RWPE1 (cell line): ENCODE data around the gene PTCD1.

ENCODE experiments used
- CTCF ChIA-PET: fragments of 350-600 bp; sonication (Branson Sonifier 250); formaldehyde crosslinking; extraction: SDS; loops from one replicate; lab custom pipeline; 2021; lab: Yijun Ruan, JAX
- POLR2A ChIA-PET: fragments of 400-600 bp; formaldehyde crosslinking; extraction: SDS; loops from one replicate; lab custom pipeline; 2020; ENCODE audit warnings: antibody characterized with exemption; ENCODE audit not compliant: low non-redundant PET; lab: Yijun Ruan, JAX
- DNase-seq: peaks from one replicate; pipeline ENCODE4 v3.0.0; 2012; ENCODE audit warnings: low spot score
- H3K27ac ChIP-seq: fragments of 450-650 bp; 2 replicates; pipeline ENCODE4 v1.5.1; 2017
- TF ChIP-seq, protein P1 (sequence below): fragments of 450-650 bp; conservative IDR thresholded peaks from 2 replicates; pipeline ENCODE4 v1.5.1; 2017; ENCODE audit warnings: low read depth, mild to moderate bottlenecking

Gene PTCD1

DNA sequence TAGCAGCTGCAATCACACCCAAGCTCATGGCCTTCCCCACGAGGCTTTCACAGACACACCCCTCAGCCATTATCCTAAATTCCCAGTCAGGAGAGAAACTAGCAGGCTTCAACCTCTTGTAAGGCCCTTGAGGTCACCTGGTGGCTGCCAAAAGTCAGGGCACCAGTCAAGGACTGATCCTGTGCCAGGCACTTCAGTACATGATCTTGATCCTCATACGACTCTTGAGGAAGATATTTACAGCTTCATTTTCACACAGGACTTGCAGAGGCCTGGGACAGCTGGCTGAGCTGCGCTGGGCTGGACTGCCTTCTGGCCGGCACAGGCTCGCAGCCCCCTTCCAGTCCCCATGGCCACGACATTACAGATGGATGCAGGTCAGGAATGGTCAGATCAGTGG is 39.0 kb downstream of the PTCD1 start:
- DNase-seq: no peak
- peak overlapping the region; percentile 64 for H3K27ac ChIP-seq
- CTCF ChIA-PET: interaction anchor here (0.5 to 1.2 kb wide), 3 partner anchors 9 to 980 kb away, joined by 3 to 6 read pairs (median 6); no protein-coding TSS in a partner anchor
- TF ChIP-seq, protein P1, sequence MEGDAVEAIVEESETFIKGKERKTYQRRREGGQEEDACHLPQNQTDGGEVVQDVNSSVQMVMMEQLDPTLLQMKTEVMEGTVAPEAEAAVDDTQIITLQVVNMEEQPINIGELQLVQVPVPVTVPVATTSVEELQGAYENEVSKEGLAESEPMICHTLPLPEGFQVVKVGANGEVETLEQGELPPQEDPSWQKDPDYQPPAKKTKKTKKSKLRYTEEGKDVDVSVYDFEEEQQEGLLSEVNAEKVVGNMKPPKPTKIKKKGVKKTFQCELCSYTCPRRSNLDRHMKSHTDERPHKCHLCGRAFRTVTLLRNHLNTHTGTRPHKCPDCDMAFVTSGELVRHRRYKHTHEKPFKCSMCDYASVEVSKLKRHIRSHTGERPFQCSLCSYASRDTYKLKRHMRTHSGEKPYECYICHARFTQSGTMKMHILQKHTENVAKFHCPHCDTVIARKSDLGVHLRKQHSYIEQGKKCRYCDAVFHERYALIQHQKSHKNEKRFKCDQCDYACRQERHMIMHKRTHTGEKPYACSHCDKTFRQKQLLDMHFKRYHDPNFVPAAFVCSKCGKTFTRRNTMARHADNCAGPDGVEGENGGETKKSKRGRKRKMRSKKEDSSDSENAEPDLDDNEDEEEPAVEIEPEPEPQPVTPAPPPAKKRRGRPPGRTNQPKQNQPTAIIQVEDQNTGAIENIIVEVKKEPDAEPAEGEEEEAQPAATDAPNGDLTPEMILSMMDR: no peak
- POLR2A ChIA-PET: interaction anchor here (1.4 kb wide), 1 partner anchor 9 kb away, joined by 4 read pairs; the partner anchor contains the start of genes BUD31 and PDAP1

DNA sequence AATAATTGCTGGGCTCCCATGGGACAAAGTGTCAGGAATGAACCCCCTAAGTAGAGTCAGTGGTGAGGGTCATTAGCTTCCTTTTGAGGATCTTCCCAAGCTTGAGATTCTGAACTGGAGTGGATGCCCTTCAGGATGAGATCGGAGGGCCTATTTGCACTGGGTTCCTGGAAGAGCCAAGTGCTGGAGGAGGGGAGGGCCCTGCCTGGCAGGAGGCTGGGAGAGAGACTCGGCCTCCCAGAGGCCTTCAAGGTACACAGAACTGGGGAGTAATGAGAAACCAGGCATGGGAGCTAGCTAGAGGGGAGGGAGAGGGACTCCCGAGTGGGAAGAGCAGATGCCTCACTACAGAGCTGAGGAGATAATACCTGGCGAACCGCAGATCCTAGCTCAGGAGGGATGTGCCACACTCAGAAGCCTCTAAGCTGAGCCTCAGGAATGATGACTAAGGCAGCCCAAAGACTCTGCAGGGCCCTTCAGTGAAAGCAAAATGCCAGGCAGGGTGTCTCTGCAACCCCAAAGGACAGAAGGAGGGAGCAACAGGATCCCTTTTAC is 39.6 kb downstream of the PTCD1 start:
- DNase-seq: no peak

DNA sequence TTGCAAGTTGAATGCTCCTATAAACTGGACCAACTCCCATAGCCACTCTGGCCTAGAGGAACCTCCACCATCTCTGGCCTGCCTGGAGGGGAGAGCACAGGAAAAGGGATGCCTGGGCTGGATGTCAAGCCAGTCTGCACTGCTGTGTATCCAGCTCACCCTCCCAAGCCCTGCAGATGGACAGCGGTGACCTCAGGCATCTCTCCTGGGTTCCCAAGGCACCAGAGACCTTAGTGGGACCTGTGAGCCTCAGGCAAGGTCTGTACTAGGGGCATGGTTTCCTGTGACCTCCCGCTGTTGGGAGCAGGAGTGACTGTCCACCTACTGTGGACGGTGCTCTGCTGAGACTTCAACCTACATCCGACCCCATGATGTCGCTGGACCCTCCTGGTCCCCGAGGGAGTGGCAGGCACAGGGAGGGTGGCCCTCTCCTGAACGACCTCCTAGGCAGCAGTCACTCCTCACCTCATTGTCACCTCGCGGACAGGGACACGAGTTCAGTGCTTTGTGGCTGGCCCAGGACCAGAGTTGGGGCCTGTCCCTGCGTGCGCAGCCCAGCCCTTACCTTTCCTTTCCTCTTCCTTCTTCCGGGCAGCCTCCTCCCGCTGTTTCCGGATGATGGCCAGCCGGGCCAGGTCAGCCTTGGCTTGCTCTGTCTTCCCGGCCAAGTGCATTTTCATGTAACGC is 41.2 kb downstream of the PTCD1 start:
- POLR2A ChIA-PET: no interaction called here
- TF ChIP-seq, protein P1: no peak
- DNase-seq: no peak
- peak overlapping the region; percentile 64 for H3K27ac ChIP-seq
- CTCF ChIA-PET: no interaction called here

More for the DNA sequence above, 39.6 kb downstream of the PTCD1 start:
- ChIA-PET CTCF (interaction anchor here (0.5 to 1.2 kb wide), 3 partner anchors 9 to 21 kb away, joined by 3 to 6 read pairs (median 5); no protein-coding TSS in a partner anchor), POLR2A (interaction anchor here (0.6 to 1.4 kb wide), 2 partner anchors 10 to 22 kb away, joined by 3 to 4 read pairs; partner anchors contain the start of genes BUD31 and PDAP1)
- peak overlapping the region; percentile 64 for H3K27ac ChIP-seq
- TF ChIP-seq, protein P1: no peak

DNA sequence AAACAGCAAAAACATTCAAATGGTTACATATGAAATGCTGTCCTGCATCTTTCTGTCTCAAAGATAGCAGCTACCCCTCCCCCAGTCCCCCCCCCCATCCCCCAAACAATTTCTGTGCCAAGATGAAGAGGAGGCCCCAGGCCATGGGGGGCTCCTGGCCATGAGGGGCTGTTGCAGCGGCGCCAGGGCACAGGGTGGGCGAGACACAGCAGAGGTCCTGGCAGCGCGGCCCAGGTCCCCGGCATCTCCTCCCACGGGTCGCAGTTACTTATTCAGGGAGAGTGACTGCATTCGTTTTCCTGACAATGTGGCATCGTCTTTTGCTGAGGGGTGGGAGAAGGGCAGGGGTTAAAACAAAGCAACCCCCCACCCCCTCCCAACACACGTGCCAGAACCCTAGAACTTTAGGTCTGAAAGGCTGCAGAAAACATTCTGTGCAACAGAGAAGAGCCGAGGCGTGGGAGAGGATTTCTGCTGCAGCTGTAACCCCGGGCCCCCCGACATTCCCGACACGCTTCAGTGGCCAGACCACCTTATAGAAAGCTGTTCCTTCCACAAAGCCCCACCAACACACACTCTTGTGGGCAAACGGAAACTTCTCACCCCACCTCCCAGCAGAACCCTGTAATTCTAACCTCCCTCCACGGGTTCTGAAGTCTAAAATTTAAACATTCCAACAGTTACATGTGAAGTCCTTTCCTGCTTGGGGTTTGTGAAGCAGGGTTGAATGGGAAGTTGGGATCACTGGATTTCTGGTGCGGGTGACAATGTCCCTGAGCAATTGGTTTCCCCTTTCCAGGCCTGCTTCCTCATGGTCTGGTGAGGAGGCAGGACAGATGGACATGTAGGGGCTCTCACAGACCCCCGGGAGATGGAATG is 41.9 kb downstream of the PTCD1 start:
- DNase-seq: no peak
- ChIA-PET CTCF (no interaction called here), POLR2A (no interaction called here)
- TF ChIP-seq, protein P1: no peak
- H3K27ac ChIP-seq: peak overlapping the region; percentile 64

DNA sequence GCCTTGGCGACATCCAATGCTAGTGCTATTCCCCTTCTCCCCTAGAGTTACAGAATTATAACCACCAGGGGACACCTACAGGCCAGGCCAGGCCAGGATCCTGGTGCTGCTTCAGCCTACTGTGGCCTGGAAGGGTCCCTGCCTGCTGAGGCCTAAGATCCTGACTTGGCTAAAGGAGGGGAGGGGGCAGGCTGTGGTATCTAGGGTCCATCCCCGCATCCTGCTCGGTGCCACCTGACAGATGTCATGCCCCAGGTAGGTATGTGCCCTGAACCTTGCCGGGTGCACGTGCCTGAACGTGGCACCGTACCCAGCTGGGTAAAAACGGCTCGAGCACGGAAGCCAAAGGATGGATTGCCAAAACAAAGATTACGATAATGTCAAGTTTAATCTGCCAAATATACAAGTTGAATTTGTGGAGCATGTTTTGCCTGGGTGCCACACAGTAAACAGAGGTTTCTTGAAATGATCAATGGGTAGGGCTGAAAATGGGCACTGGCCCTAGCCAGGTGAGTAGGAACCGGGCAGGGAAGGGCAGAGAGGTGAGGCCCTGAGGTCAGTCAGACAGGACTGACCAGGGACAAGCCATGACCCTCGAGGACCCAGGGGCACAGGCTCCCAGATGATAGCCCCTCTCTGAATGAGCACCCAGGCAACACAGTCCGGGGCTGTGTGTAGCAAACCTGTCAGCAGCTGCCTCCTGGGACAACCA is 42.8 kb downstream of the PTCD1 start:
- TF ChIP-seq, protein P1: no peak
- ChIA-PET CTCF (no interaction called here), POLR2A (no interaction called here)
- DNase-seq: no peak
- peak overlapping the region; percentile 64 for H3K27ac ChIP-seq
